Central memory CD8-positive, alpha-beta T cell (primary cell): ENCODE measurements around the gene PREPL.
"Not testable (repeated sequence)": the region's sequence is repeated elsewhere in the genome, so short reads cannot be mapped to it uniquely, and the experiment has no call there.

ENCODE experiments used
- ATAC-seq: fragments of 150-1000 bp; cut with Tn5 transposase; replicated peaks from 2 replicates; pipeline ENCODE4 v1.10.0; 2022; ENCODE audit warnings: mild to moderate bottlenecking, moderate FRiP score, moderate number of reproducible peaks; ENCODE audit not compliant: poor library complexity, severe bottlenecking; ENCODE audit errors: extremely low read depth
- DNase-seq, 2 donors: peaks; one replicate each; pipeline ENCODE4 v3.0.0; 2021; ENCODE audit warnings: low spot score in 2 of 2
- H3K27ac Mint-ChIP-seq: one replicate; pipeline ENCODE4 v1.8.0; 2022; ENCODE audit warnings: low read depth, mild to moderate bottlenecking, moderate library complexity, mixed read lengths
- H3K27me3 Mint-ChIP-seq: one replicate; pipeline ENCODE4 v1.8.0; 2022; ENCODE audit warnings: mixed read lengths
- H3K36me3 Mint-ChIP-seq: one replicate; pipeline ENCODE4 v1.8.0; 2022; ENCODE audit warnings: mild to moderate bottlenecking, moderate library complexity, mixed read lengths; ENCODE audit not compliant: insufficient read depth
- H3K4me1 Mint-ChIP-seq: one replicate; pipeline ENCODE4 v1.8.0; 2022; ENCODE audit warnings: mixed read lengths
- H3K4me3 Mint-ChIP-seq: one replicate; pipeline ENCODE4 v1.8.0; 2022; ENCODE audit warnings: mild to moderate bottlenecking, moderate library complexity, mixed read lengths
- H3K9me3 Mint-ChIP-seq: one replicate; pipeline ENCODE4 v1.8.0; 2022; ENCODE audit warnings: mixed read lengths

The PREPL gene

GRCh38 chr2:44361330-44362206 is at the start of gene PREPL, which contains the start of gene CAMKMT:
Gene PREPL (minus strand): TSS chr2:44361494. CDS start chr2:44346342, 15,152 bp downstream.
Gene CAMKMT (plus strand): TSS chr2:44361947.
- no peaks in the 10 kb centered on the region for H3K27me3 Mint-ChIP-seq

DNA sequence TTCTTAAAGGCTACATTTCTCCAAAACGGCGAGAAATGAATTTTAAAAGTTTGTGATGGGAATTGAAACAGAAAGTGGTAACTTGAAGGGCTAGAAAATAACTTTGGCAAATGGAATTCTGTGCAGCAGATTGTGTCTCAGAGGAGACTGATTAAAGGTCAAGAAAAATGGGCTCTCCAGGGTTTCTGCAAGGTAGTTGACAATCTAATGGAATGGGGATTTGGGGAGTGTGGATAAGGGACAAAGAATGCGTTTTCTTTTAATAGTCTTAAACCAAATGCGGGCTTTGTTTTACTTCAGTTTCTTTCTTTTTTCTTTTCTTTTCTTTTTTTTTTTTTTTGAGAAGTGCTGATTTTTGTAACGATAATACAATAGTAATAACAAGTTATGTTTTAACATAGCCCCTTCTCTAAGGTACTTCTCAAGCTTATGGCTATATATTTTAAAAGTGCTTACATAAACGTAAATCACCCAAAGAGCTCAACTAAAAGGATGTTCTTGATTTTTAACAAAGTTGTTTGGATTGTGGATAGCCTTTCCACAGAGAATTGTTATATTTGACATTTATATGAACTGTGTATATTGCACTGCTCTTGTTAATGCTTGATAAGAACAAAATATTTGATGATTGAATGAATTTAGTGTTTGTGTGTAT is 37.1 kb upstream of the PREPL start:
- Mint-ChIP-seq H3K27me3 (no peaks in the 10 kb centered on the region), H3K4me1 (no peaks in the 10 kb centered on the region), H3K9me3 (no peaks in the 10 kb centered on the region), H3K4me3 (no peak overlapping the region), H3K36me3 (peaks cover 2% of the 10 kb centered on the region), H3K27ac (no peak overlapping the region)
- DNase-seq (no peak), ATAC-seq (no peak)

More at GRCh38 chr2:44361330-44362206, at the start of gene PREPL, which contains the start of gene CAMKMT:
- ATAC-seq: peak; percentile 86
- Mint-ChIP-seq H3K9me3 (no peaks in the 10 kb centered on the region), H3K27ac (peak within 1 kb of the TSS; percentile 99), H3K4me3 (peak within 1 kb of the TSS; percentile 95), H3K4me1 (peaks cover 48% of the 10 kb centered on the region), H3K36me3 (peaks cover 18% of the 10 kb centered on the region)
- peak; percentile 97 for DNase-seq

GRCh38 chr2:44397447-44398175 is 36.3 kb upstream of the PREPL start:
- no peak for ATAC-seq
- DNase-seq: no peak

DNA sequence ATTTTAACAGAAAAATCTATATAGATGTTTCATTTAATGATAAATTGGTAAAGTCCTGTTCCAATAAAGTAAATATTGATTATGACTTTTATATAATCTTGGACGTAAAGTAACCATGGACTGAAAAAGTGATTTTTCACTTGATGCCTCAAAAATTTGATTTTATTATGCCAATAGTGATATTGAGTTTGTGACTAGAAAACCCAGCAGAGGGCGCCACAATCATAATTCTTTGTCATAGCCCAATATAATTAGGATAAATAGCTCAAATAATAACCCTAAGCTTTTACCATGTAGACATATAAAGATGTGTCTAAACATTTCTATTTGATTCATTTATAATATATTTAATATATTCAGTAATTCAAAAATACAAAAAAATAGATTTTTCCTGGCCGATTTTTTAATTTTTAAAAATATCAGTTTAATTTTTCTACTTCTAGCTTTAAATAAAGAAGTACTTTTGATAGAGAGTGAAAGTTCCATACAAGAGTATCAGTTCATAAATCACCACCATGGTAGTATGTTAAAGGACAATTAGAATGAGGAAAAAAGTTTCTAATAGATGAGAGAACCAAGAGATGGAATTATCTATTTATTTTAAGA is 31.1 kb upstream of the PREPL start:
- DNase-seq: no peak
- Mint-ChIP-seq H3K4me3 (no peak overlapping the region), H3K4me1 (peaks cover 16% of the 10 kb centered on the region), H3K9me3 (no peaks in the 10 kb centered on the region), H3K27me3 (no peaks in the 10 kb centered on the region), H3K27ac (no peak overlapping the region), H3K36me3 (peaks cover 2% of the 10 kb centered on the region)
- ATAC-seq: no peak

More at GRCh38 chr2:44397447-44398175, 36.3 kb upstream of the PREPL start:
- Mint-ChIP-seq H3K9me3 (no peaks in the 10 kb centered on the region), H3K27ac (no peak overlapping the region), H3K27me3 (no peaks in the 10 kb centered on the region), H3K36me3 (peaks cover 2% of the 10 kb centered on the region), H3K4me1 (no peaks in the 10 kb centered on the region), H3K4me3 (no peak overlapping the region)

DNA sequence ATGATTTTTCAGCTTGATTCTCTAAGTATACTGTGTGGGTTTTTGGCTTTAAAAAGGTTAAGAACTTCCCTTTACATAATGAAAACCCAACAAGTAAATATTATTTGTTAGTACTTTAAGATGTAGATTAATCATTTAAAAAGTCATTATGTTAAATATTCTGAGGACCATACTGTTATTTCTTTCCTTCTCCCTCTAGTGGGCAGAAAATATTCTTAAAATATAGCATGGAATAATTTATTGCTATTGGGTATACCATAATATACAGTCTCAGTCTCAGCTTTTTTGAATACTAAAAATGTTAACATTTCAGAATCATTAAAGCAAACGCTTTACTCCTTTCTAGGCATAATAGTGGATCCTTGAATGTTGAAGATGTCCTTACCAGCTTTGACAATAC is 28.6 kb upstream of the PREPL start:
- no peak for ATAC-seq
- H3K9me3 Mint-ChIP-seq: no peaks in the 10 kb centered on the region
- no peak overlapping the region for H3K27ac Mint-ChIP-seq
- no peak for DNase-seq
- peaks cover 7% of the 10 kb centered on the region for H3K36me3 Mint-ChIP-seq
- no peaks in the 10 kb centered on the region for H3K27me3 Mint-ChIP-seq
- no peak overlapping the region for H3K4me3 Mint-ChIP-seq
- H3K4me1 Mint-ChIP-seq: peaks cover 36% of the 10 kb centered on the region

GRCh38 chr2:44388877-44389276 is 27.6 kb upstream of the PREPL start:
- ATAC-seq (no peak), DNase-seq (no peak)
- H3K9me3 Mint-ChIP-seq: no peaks in the 10 kb centered on the region
- H3K4me3 Mint-ChIP-seq: no peak overlapping the region
- no peaks in the 10 kb centered on the region for H3K27me3 Mint-ChIP-seq
- H3K4me1 Mint-ChIP-seq: peaks cover 37% of the 10 kb centered on the region
- H3K27ac Mint-ChIP-seq: no peak overlapping the region
- peaks cover 7% of the 10 kb centered on the region for H3K36me3 Mint-ChIP-seq

DNA sequence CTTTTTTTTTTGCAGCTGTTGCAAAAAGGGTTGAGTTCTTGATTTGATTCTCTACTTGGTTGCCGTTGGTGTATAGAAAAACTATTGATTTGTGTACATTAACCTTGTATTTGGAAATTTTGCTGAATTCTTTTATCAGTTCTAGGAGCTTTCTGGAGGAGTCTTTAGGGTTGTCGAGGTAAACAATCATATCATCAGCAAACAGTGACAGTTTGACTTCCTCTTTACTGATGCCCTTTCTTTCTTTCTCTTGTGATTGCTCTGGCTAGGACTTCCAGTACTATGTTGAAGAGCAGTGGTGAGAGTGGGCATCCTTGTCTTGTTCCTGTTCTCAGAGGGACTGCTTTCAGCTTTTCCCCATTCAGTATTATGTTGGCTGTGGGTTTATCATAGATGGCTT is 23.9 kb upstream of the PREPL start:
- not testable (repeated sequence) for H3K27me3 Mint-ChIP-seq, ATAC-seq, H3K9me3 Mint-ChIP-seq, DNase-seq, H3K27ac Mint-ChIP-seq, H3K4me3 Mint-ChIP-seq
- H3K4me1 Mint-ChIP-seq: peaks cover 37% of the 10 kb centered on the region
- peaks cover 10% of the 10 kb centered on the region for H3K36me3 Mint-ChIP-seq

DNA sequence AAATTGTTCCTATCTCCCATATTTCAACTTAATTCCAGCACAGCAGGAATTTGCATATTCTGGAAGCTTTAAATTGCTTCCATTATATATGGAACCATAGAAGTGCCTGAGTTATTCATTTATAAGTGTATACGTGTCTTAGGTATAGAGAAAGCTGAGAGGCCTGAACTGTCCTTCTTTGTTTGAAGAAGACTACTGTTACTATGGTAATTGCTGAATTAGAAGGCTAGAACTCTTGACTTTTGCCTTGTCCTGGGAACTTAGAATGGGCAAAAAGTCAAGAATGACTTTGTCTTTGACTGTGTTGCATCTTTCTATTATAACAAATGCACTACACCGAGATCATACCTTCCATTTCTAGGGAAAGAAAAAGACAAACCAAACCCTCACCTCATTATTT is 16.2 kb upstream of the PREPL start:
- H3K27ac Mint-ChIP-seq: no peak overlapping the region

GRCh38 chr2:44372246-44372645 is 11.0 kb upstream of the PREPL start:
- H3K27ac Mint-ChIP-seq: no peak overlapping the region
- no peak overlapping the region for H3K4me3 Mint-ChIP-seq

More for the DNA sequence above, 16.2 kb upstream of the PREPL start:
- H3K27me3 Mint-ChIP-seq: no peaks in the 10 kb centered on the region
- no peaks in the 10 kb centered on the region for H3K4me1 Mint-ChIP-seq
- peaks cover 7% of the 10 kb centered on the region for H3K36me3 Mint-ChIP-seq
- no peak overlapping the region for H3K4me3 Mint-ChIP-seq
- no peaks in the 10 kb centered on the region for H3K9me3 Mint-ChIP-seq
- DNase-seq: no peak
- no peak for ATAC-seq

DNA sequence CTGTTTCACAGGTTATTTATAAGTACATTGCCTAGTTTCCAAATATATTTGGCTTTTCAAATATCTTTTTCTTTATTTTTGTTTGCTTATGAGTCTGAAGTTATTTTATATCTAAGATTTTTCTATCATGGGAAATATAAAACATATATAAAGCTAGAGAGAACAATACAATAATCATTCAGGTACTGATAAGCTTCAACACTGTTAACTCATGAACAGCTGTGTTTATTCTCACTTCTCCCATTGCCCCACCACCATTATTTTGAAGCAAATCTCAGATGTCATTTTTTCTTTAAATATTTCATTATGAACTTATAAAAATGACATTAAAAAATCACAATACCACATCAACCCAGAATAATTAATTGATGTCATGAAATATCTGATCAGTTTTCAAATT is 10.2 kb upstream of the PREPL start:
- DNase-seq (no peak), ATAC-seq (no peak)
- peaks cover 4% of the 10 kb centered on the region for H3K36me3 Mint-ChIP-seq
- H3K27ac Mint-ChIP-seq: no peak overlapping the region
- H3K9me3 Mint-ChIP-seq: no peaks in the 10 kb centered on the region
- no peaks in the 10 kb centered on the region for H3K27me3 Mint-ChIP-seq
- H3K4me3 Mint-ChIP-seq: no peak overlapping the region
- no peaks in the 10 kb centered on the region for H3K4me1 Mint-ChIP-seq

More at GRCh38 chr2:44372246-44372645, 11.0 kb upstream of the PREPL start:
- ATAC-seq (no peak), DNase-seq (no peak)
- no peaks in the 10 kb centered on the region for H3K27me3 Mint-ChIP-seq
- H3K9me3 Mint-ChIP-seq: no peaks in the 10 kb centered on the region
- no peaks in the 10 kb centered on the region for H3K4me1 Mint-ChIP-seq
- H3K36me3 Mint-ChIP-seq: peaks cover 4% of the 10 kb centered on the region

- H3K27ac Mint-ChIP-seq: no peak overlapping the region
- no peaks in the 10 kb centered on the region for H3K27me3 Mint-ChIP-seq
- ATAC-seq: no peak
- no peaks in the 10 kb centered on the region for H3K9me3 Mint-ChIP-seq
- H3K4me3 Mint-ChIP-seq: no peak overlapping the region
- DNase-seq: no peak
- H3K4me1 Mint-ChIP-seq: peaks cover 7% of the 10 kb centered on the region
- peaks cover 4% of the 10 kb centered on the region for H3K36me3 Mint-ChIP-seq
Measured at GRCh38 chr2:44369392-44369791, 8.1 kb upstream of the PREPL start.

GRCh38 chr2:44367591-44367990 is 6.3 kb upstream of the PREPL start:
- no peaks in the 10 kb centered on the region for H3K9me3 Mint-ChIP-seq
- no peak for DNase-seq
- ATAC-seq: no peak
- H3K27me3 Mint-ChIP-seq: no peaks in the 10 kb centered on the region
- H3K4me3 Mint-ChIP-seq: no peak overlapping the region
- no peak overlapping the region for H3K27ac Mint-ChIP-seq
- peaks cover 17% of the 10 kb centered on the region for H3K4me1 Mint-ChIP-seq
- H3K36me3 Mint-ChIP-seq: no peaks in the 10 kb centered on the region
